DOHH2 (cell line): ENCODE data around the gene SUFU.

Source experiments
- CTCF ChIP-seq: fragments of 200-600 bp; sonication (generic); IDR thresholded peaks from one replicate; pipeline ENCODE4 v1.5.1; 2014; ENCODE audit warnings: antibody characterized with exemption, mild to moderate bottlenecking, low read depth, low read length; ENCODE audit not compliant: poor library complexity, severe bottlenecking
- EZH2phosphoT487 ChIP-seq: fragments of 200-600 bp; sonication (generic); IDR thresholded peaks from 2 replicates; pipeline ENCODE4 v1.6.1; 2017; ENCODE audit warnings: borderline replicate concordance, mild to moderate bottlenecking, antibody characterized with exemption, low read length, moderate library complexity, mixed read lengths

- TF ChIP-seq CTCF, result no peak
- no peak for TF ChIP-seq EZH2phosphoT487
Measured at GRCh38 chr10:102508506-102508905, 4.7 kb downstream of the SUFU start.
